Measurements from ENCODE around the gene RAB40AL. TPM values are rescaled to one million over a fixed set of nuclear protein-coding genes. Genes with fewer than 3 reads are reported as not detected.

RAB40AL gene
- total RNA-seq, 1 experiment from 2014 or later = 0.97 TPM

DNA sequence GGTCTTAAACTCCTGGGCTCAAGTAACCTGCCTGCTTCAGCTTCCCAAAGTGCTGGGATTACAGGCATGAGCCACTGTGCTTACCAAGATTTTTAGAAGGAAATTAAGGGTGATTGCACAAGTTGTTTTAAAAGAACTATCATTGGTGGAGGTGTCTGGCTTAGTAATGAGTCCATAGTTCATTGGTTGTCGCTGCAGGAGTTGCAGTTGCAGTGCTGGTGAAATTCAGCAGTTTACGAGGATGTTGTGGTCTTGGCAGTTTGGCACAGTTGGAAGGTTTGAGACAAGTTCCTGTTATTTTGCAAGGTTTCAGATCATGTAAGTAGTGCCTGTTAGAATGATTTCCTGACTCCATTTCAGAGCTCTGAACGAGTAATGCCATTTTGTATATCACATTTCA lies 48.1 kb downstream of the RAB40AL start:
- no peaks in the 10 kb centered on the region for H3K27me3 ChIP-seq (replicated peaks; ENCODE audit: insufficient read depth, low read depth, low read length, poor library complexity)
- no peaks in the 10 kb centered on the region for H3K36me3 ChIP-seq (ENCODE audit: insufficient read depth, low read length, poor library complexity, severe bottlenecking)
- ChIA-PET CTCF (no interaction called here), POLR2A (ENCODE audit: low non-redundant PET) (no interaction called here)
- H3K4me1 ChIP-seq (ENCODE audit: insufficient read depth, low read length, poor library complexity, severe bottlenecking) = no peaks in the 10 kb centered on the region
- no peak overlapping the region for H3K4me3 ChIP-seq (ENCODE audit: low read depth, low read length, poor library complexity, severe bottlenecking)
- TF ChIP-seq, protein P1, sequence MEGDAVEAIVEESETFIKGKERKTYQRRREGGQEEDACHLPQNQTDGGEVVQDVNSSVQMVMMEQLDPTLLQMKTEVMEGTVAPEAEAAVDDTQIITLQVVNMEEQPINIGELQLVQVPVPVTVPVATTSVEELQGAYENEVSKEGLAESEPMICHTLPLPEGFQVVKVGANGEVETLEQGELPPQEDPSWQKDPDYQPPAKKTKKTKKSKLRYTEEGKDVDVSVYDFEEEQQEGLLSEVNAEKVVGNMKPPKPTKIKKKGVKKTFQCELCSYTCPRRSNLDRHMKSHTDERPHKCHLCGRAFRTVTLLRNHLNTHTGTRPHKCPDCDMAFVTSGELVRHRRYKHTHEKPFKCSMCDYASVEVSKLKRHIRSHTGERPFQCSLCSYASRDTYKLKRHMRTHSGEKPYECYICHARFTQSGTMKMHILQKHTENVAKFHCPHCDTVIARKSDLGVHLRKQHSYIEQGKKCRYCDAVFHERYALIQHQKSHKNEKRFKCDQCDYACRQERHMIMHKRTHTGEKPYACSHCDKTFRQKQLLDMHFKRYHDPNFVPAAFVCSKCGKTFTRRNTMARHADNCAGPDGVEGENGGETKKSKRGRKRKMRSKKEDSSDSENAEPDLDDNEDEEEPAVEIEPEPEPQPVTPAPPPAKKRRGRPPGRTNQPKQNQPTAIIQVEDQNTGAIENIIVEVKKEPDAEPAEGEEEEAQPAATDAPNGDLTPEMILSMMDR (conservative IDR thresholded peaks at IDR 0.05; ENCODE audit: low read depth, low read length) = no peak
- TF ChIP-seq EZH2 (IDR thresholded peaks at IDR 0.05; ENCODE audit: borderline replicate concordance, low read depth, low read length, poor library complexity, severe bottlenecking) = no peak
- intact Hi-C loops (cut with micrococcal nuclease; ENCODE audit: unreplicated experiment) = no loop called here
- H3K27ac ChIP-seq (ENCODE audit: low read depth, low read length, poor library complexity, severe bottlenecking) = no peak overlapping the region
- DNase-seq (ENCODE audit: low spot score) = no peak
- no TSS peak for BruUV-seq (replicated peaks)
- no peaks in the 10 kb centered on the region for H3K9me3 ChIP-seq (ENCODE audit: low read depth, low read length, poor library complexity, severe bottlenecking)

Other genes with a start within 250 kb of the RAB40AL start
- 9.9 and 14.8 TPM in 2 replicates for gene GPRASP2, start 224.8 kb upstream of the RAB40AL start, total RNA-seq (2021)
- 7.8 and 8.3 TPM in 2 replicates for gene GPRASP3, start 216.5 kb upstream of the RAB40AL start, total RNA-seq (2021)
- 104 and 105 TPM in 2 replicates for gene BEX1, start 126.9 kb downstream of the RAB40AL start, total RNA-seq (2021)
- 0.46 TPM in 1 of 2 replicates, not detected in the other for gene NXF3, start 155.9 kb downstream of the RAB40AL start, total RNA-seq (2021)

All from A673 (cell line).